GM18520 (cell line): ENCODE measurements around the gene ZNF181.
"Not testable (repeated sequence)": the region's sequence is repeated elsewhere in the genome, so short reads cannot be mapped to it uniquely, and the experiment has no call there.

Experiments
- ATAC-seq: cut with Tn5 transposase; IDR thresholded peaks from one replicate; pipeline ENCODE4 v1.9.1; 2021; ENCODE audit not compliant: unreplicated experiment

The ZNF181 gene

DNA sequence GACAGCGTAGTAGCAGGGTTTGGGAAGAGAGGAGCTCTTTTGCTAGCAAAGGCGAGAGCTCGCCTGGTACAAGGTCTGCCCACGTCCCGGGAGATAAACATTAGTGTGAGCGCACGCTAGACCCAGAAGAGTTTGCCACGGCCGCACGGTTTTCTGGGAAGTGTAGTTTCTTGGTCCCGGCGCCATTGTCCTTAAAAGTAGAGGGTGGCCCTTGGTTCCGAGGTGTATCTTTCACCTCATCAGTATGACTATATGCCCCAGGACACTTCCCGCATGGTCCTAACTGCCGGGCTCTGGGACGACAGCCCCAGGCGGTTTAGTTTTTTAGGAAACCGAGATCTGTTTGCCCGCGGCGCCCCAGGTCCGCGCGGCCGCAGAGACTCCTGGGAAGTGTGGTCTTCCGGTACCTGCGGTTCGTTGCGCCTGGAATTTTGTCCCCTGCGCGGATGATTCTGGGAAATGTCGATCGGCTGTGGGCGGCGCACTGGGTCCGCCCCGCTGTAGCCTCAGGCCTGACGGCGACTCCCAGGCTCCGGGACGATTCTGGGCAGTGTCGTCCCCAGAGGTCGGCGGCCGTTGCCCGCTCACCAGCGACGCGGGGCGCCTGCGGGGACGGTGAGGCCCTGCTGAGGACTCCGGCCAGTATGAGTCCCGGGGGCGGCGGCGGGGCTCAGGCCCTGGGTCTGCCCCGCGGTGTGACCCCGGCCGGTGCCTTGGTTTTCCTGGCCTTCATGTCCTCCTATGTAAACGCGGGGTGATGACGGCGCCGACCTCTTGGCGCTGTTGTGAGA is at the start of gene ZNF181:
TSS of gene ZNF181 (plus strand) at position 498 of the 791 bp plus-strand sequence. CDS start 795 bp downstream, outside the sequence.
- peak; percentile 62 for ATAC-seq

- ATAC-seq, result not testable (repeated sequence)
Observed at GRCh38 chr19:34685266-34685665, 48.8 kb upstream of the ZNF181 start.

- ATAC-seq, result no peak
Observed at GRCh38 chr19:34686455-34686854, 47.6 kb upstream of the ZNF181 start.

- ATAC-seq, result no peak
Observed at GRCh38 chr19:34687348-34687747, 46.7 kb upstream of the ZNF181 start.

GRCh38 chr19:34688592-34688991 is 45.5 kb upstream of the ZNF181 start:
- no peak for ATAC-seq

- no peak for ATAC-seq
Observed at GRCh38 chr19:34690372-34690771, 43.7 kb upstream of the ZNF181 start.

DNA sequence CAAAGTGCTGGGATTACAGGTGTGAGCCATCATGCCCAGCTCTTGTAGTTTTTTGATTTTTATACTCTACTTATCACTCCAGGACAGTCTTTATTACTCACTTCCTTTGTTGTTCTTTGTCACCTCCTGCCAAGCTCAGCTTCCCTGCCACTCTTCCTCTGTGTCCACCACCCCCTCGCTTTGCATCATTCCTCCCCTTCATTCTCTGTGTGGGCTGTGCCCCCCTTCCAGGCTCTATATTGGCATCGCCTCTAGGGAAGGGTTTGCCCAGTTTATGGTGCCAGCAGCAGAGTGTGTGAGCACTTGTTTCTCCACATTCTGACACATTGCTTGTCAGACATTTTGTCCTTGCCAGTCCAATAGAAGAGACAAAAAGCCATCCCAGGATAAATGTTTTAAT is 41.5 kb upstream of the ZNF181 start:
- no peak for ATAC-seq

- no peak for ATAC-seq
Observed at GRCh38 chr19:34707661-34708060, 26.4 kb upstream of the ZNF181 start.

DNA sequence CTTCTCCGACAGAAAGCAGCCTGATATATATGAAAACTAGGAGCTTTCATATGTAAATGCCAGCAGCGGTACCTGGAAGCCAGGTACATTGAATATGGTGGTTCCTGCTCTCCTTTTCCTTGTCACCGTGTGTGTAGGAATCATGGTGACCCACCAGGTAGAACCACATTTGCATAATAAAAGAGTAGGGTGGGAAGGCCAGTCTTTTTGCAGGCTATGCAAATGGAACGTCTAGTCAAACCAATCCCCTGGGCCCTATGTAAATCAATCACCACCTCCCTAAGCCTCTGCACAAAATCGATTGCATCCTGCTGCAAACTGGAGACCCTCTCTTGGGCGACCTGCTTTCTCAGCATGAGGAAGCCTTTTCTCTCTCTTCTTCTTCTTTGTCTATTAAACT is 22.2 kb upstream of the ZNF181 start:
- no peak for ATAC-seq

GRCh38 chr19:34712395-34713261 is 21.4 kb upstream of the ZNF181 start:
- ATAC-seq, result no peak

- no peak for ATAC-seq
Observed at GRCh38 chr19:34713262-34713637, 20.8 kb upstream of the ZNF181 start.

- no peak for ATAC-seq
Observed at GRCh38 chr19:34715357-34715756, 18.7 kb upstream of the ZNF181 start.

- no peak for ATAC-seq
Observed at GRCh38 chr19:34722353-34722752, 11.7 kb upstream of the ZNF181 start.

DNA sequence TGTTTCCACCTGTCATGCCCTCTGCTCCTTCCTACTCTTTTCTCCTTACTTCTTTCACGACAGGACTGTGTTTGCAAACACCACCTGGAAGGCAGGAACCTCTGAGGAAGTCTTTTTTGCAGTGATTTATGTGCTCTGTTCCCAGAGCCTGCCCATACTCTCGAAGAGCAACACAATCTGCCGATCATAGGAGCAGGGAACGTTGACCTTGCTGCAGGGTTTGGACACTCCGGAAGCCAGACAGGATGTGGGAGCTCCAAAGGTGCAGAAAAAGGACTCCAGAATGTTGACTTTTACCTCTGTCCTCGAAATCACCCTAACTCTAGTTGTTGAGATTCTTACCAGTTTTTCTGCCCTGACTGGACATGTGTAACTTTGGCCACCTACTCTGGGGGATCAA is 8.6 kb upstream of the ZNF181 start:
- ATAC-seq, result no peak

DNA sequence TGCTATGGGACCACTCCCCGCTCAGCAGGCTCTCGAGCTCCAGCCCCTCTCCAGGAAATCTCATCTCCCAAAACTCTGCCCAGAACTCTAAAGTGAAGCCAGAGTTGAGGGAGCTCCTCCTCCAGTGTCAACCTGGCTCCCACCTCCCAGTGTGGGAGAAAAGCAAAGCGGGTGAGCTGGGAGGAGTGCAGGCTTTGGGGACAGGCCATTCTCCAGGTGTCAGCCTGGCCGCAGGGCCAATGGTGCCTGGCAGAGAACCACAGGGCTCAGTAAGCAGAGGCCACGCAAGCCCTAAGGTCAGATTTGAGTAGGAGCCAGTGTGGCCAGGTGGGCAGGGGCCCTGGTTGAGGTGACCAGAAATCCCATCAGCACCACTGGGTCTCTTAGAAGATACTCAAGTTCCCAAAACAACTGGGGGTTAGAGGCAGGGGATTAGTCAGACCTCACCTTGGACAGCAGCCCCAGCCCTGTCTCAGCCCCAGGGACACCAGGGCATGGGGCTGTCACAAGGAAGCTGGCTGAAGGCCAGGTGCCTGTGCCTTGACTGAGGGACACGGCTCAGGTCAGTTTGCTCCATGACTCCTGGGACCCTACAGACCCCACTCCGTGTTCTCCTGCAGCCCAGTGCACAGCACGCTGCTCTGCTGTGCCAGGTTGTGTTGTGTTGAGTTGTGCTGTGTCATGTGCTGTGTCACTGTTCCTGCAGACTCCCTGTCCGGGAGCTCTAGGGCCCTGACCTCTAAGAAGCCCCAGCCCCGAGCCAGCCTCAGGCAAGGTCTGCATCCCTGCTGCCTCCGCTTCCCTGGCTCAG is 2.8 kb upstream of the ZNF181 start:
- no peak for ATAC-seq

- no peak for ATAC-seq
Observed at GRCh38 chr19:34731964-34732363, 2.1 kb upstream of the ZNF181 start.

- ATAC-seq, result no peak
Observed at GRCh38 chr19:34732612-34733211, 1.3 kb upstream of the ZNF181 start.

DNA sequence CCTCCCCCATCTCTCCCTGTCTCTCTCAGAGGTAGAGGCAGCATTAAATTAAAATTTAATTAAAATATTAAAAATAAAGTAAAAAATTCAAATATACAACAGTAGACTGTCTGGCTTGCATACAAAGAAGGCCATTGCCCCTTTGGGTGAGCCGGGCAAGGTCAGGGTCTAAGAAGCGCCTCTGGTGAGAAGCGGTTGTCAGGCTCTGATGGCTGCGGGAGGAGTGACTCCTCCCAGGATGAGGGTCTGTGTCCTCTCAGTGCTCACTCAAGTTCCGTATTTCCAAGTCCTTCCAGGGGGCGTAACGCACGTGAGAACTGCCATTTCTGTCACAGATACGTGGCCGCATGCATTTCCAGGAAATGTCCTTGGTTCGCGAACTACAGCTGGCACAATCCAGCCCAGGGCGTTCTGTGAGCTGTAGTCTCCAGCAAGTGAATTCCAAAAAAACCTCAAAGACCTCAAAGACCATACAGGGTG is 737 bp upstream of the ZNF181 start:
- no peak for ATAC-seq

- no peak for ATAC-seq
Observed at GRCh38 chr19:34734537-34735103, 577 bp downstream of the ZNF181 start.

GRCh38 chr19:34744896-34745690 is 11.1 kb downstream of the ZNF181 start:
- ATAC-seq, result no peak
